Measurements from ENCODE around the gene SLC27A3. TPM values are rescaled to one million over a fixed set of nuclear protein-coding genes. Genes with fewer than 3 reads are reported as not detected.

Gene SLC27A3
- total RNA-seq, 1 donor = 6.9 TPM

DNA sequence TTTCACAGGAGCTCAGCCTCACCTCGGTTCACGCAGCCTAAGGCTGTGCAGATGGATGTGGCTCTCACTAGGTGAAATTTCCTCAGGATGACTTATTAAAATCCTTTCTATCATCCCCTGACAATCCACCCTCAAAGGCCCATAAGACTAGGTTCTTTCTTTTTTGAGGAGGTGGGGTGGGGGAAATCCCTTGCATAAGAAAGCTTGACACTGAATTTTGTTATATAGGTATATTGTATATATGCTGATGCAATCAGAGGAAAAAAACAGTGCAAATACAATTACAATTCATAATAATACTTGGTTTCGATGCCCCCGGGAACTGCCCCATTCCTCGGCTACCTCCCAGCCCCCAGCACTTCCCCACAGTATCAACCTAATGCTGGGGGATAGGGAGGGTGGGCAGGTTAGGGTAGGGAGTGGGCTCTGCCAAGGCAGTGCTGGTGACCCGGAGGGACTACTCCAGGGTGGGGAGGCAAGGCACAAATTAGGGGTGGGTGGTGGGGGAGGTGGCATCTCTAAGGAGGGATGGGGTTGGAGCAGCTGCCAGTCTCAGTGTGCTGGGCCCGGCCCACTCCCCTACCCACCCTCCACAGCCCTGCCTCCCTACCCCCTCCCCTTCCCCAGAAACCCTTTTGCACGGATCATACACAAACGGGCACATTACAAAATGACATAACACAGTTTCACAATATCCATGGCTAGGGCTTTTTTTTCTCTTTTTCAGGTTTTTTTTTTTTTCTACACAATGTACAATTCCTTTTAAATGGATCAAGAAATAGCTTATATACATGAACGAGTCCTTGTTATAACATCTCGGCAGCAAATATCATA lies 30.9 kb downstream of the SLC27A3 start:
- DNase-seq (ENCODE audit: low read depth) = no peak
- TF ChIP-seq, protein P1, sequence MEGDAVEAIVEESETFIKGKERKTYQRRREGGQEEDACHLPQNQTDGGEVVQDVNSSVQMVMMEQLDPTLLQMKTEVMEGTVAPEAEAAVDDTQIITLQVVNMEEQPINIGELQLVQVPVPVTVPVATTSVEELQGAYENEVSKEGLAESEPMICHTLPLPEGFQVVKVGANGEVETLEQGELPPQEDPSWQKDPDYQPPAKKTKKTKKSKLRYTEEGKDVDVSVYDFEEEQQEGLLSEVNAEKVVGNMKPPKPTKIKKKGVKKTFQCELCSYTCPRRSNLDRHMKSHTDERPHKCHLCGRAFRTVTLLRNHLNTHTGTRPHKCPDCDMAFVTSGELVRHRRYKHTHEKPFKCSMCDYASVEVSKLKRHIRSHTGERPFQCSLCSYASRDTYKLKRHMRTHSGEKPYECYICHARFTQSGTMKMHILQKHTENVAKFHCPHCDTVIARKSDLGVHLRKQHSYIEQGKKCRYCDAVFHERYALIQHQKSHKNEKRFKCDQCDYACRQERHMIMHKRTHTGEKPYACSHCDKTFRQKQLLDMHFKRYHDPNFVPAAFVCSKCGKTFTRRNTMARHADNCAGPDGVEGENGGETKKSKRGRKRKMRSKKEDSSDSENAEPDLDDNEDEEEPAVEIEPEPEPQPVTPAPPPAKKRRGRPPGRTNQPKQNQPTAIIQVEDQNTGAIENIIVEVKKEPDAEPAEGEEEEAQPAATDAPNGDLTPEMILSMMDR (IDR thresholded peaks at IDR 0.05; ENCODE audit: insufficient read depth, low read depth, low read length) = no peak
- no peak overlapping the region for H3K4me3 ChIP-seq (ENCODE audit: low read depth, low read length)

- no peak overlapping the region for H3K4me3 ChIP-seq (ENCODE audit: low read depth, low read length)
- TF ChIP-seq, protein P1 (IDR thresholded peaks at IDR 0.05; ENCODE audit: insufficient read depth, low read depth, low read length) = no peak
- no peak for DNase-seq (ENCODE audit: low read depth)
These were observed 41.2 kb downstream of the SLC27A3 start for GRCh38 chr1:153816283-153816889.

DNA sequence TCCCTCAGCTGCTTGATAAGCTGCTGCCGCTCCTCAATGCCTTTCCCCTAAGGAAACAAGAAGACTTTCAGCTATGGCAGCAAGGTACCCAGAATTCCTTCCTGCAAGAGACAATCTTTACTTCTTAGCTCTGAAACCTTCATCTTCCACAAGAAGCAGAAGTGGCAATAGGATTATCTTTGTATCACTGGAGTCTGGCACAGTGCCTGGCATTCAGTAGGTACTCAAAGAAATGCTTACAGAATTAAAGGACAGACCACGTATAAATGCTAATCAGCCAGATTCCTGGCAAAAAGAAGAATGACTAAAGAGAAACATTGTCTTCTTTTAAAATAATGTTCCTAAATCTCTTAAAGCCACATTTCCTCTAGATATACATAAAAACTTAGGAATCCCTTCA lies 43.7 kb downstream of the SLC27A3 start:
- DNase-seq (ENCODE audit: low read depth) = no peak
- TF ChIP-seq, protein P1 (IDR thresholded peaks at IDR 0.05; ENCODE audit: insufficient read depth, low read depth, low read length) = no peak
- H3K4me3 ChIP-seq (ENCODE audit: low read depth, low read length) = no peak overlapping the region

- no peak for DNase-seq (ENCODE audit: low read depth)
- H3K4me3 ChIP-seq (ENCODE audit: low read depth, low read length) = no peak overlapping the region
- TF ChIP-seq, protein P1 (IDR thresholded peaks at IDR 0.05; ENCODE audit: insufficient read depth, low read depth, low read length) = no peak
These were observed 52.2 kb downstream of the SLC27A3 start for GRCh38 chr1:153827168-153827964.

Small RNA genes within 50 kb of the gene (small RNA-seq; reads per million reads assigned to genes)
- not detected for gene RF00019

Other genes with a start within 250 kb of the SLC27A3 start
- gene S100A6, start 239.4 kb upstream of the SLC27A3 start, total RNA-seq = 1,018 and 1,040 TPM in 2 replicates
- 0.32 TPM in 1 of 2 replicates, not detected in the other for gene S100A5, start 234.5 kb upstream of the SLC27A3 start, total RNA-seq
- 165 and 507 TPM in 2 replicates for gene S100A4, start 229.6 kb upstream of the SLC27A3 start, total RNA-seq
- 18.0 and 20.3 TPM in 2 replicates for gene S100A3, start 226.1 kb upstream of the SLC27A3 start, total RNA-seq
- 0.97 and 2.2 TPM in 2 replicates for gene S100A2, start 209.6 kb upstream of the SLC27A3 start, total RNA-seq
- 159 and 206 TPM in 2 replicates for gene S100A16, start 162.3 kb upstream of the SLC27A3 start, total RNA-seq
- not detected in 2 replicates for gene S100A14, start 159.1 kb upstream of the SLC27A3 start, total RNA-seq
- 160 and 178 TPM in 2 replicates for gene S100A13, start 147.9 kb upstream of the SLC27A3 start, total RNA-seq
- not detected in 2 replicates for gene S100A1, start 147.0 kb upstream of the SLC27A3 start, total RNA-seq
- 41.9 and 47.9 TPM in 2 replicates for gene CHTOP, start 141.3 kb upstream of the SLC27A3 start, total RNA-seq
- gene SNAPIN, start 116.7 kb upstream of the SLC27A3 start, total RNA-seq = 55.7 and 66.1 TPM in 2 replicates
- 149 and 213 TPM in 2 replicates for gene ILF2, start 104.4 kb upstream of the SLC27A3 start, total RNA-seq
- gene NPR1, start 96.7 kb upstream of the SLC27A3 start, total RNA-seq = 1.6 and 3.9 TPM in 2 replicates
- 37.0 and 51.4 TPM in 2 replicates for gene INTS3, start 47.4 kb upstream of the SLC27A3 start, total RNA-seq
- 6.8 and 8.6 TPM in 2 replicates for gene GATAD2B, start 147.6 kb downstream of the SLC27A3 start, total RNA-seq
- 27.6 and 29.0 TPM in 2 replicates for gene DENND4B, start 171.3 kb downstream of the SLC27A3 start, total RNA-seq
- 4.5 and 6.0 TPM in 2 replicates for gene CRTC2, start 183.2 kb downstream of the SLC27A3 start, total RNA-seq
- gene SLC39A1, start 188.1 kb downstream of the SLC27A3 start, total RNA-seq = 127 and 153 TPM in 2 replicates
- 3.9 TPM in 2 replicates for gene CREB3L4, start 192.5 kb downstream of the SLC27A3 start, total RNA-seq
- 128 and 135 TPM in 2 replicates for gene JTB, start 202.3 kb downstream of the SLC27A3 start, total RNA-seq
- 36.7 and 37.7 TPM in 2 replicates for gene RAB13, start 210.9 kb downstream of the SLC27A3 start, total RNA-seq
- 1,538 and 2,013 TPM in 2 replicates for gene RPS27, start 215.4 kb downstream of the SLC27A3 start, total RNA-seq

All from fibroblast of villous mesenchyme (primary cell).